Occipital lobe (tissue), 2 donors: ENCODE data around the gene CACNA2D3. TPM values are rescaled to one million over a fixed set of nuclear protein-coding genes. Genes with fewer than 3 reads are reported as not detected.

Experiments
- DNase-seq: peaks from one replicate; lab custom pipeline; 2025; lab: John Stamatoyannopoulos, UW
- total RNA-seq: library from RNA; depleted of rRNA; stranded (reverse); fragments of >200 nt; gene quantifications from one replicate; pipeline ENCODE4 v1.2.3, GENCODE V29; 2014

The CACNA2D3 gene
- total RNA-seq, 1 donor from 2014 or later, result 11.2 TPM

GRCh38 chr3:54871867-54872266 lies 749.5 kb downstream of the CACNA2D3 start:
- no peak for DNase-seq

- no peak for DNase-seq
These were observed 751.0 kb downstream of the CACNA2D3 start for GRCh38 chr3:54873059-54874010.

GRCh38 chr3:54874816-54875556 lies 752.6 kb downstream of the CACNA2D3 start:
- DNase-seq, result no peak

GRCh38 chr3:54875596-54876268 lies 753.4 kb downstream of the CACNA2D3 start:
- no peak for DNase-seq

GRCh38 chr3:54876694-54877093 lies 754.3 kb downstream of the CACNA2D3 start:
- DNase-seq, result no peak

- DNase-seq, result no peak
These were observed 755.4 kb downstream of the CACNA2D3 start for GRCh38 chr3:54877730-54878129.

GRCh38 chr3:54878145-54878544 lies 755.8 kb downstream of the CACNA2D3 start:
- no peak for DNase-seq

GRCh38 chr3:54882129-54882833 lies 759.9 kb downstream of the CACNA2D3 start:
- DNase-seq, result no peak

GRCh38 chr3:54888162-54888561 lies 765.8 kb downstream of the CACNA2D3 start:
- peak; percentile 21 for DNase-seq

GRCh38 chr3:54888873-54889272 lies 766.5 kb downstream of the CACNA2D3 start:
- no peak for DNase-seq

- no peak for DNase-seq
These were observed 767.4 kb downstream of the CACNA2D3 start for GRCh38 chr3:54889731-54890130.

GRCh38 chr3:54891540-54891897 lies 769.2 kb downstream of the CACNA2D3 start:
- peak; percentile 75 for DNase-seq

- no peak for DNase-seq
These were observed 769.8 kb downstream of the CACNA2D3 start for GRCh38 chr3:54892168-54892567.

GRCh38 chr3:54895613-54896012 lies 773.3 kb downstream of the CACNA2D3 start:
- no peak for DNase-seq

GRCh38 chr3:54897028-54897711 lies 774.8 kb downstream of the CACNA2D3 start:
- DNase-seq, result no peak

- DNase-seq, result no peak
These were observed 776.9 kb downstream of the CACNA2D3 start for GRCh38 chr3:54899273-54899672.

GRCh38 chr3:54900838-54901591 lies 778.7 kb downstream of the CACNA2D3 start:
- no peak for DNase-seq

- DNase-seq, result no peak
These were observed 779.7 kb downstream of the CACNA2D3 start for GRCh38 chr3:54901906-54902685.

- DNase-seq, result no peak
These were observed 783.0 kb downstream of the CACNA2D3 start for GRCh38 chr3:54905261-54905888.
